Panc1 (cell line): Measurements from ENCODE around the gene SH3PXD2B. TPM values are rescaled to one million over a fixed set of nuclear protein-coding genes. Genes with fewer than 3 reads are reported as not detected.
A peak's percentile ranks its signal among the peaks of the same experiment; 100 is the strongest.

Experiments used
- ATAC-seq: fragments of 200-7000 bp; cut with Tn5 transposase; 2 replicates; pipeline ENCODE4 v1.9.1; 2020; ENCODE audit warnings: mild to moderate bottlenecking, moderate library complexity
- BruUV-seq: library from RNA; stranded (reverse); fragments of 400-500 nt; replicated peaks from 2 replicates; lab custom pipeline; 2021; lab: Mats Ljungman, UMichigan
- CTCF ChIA-PET: fragments of 300-600 bp; sonication (Branson Sonifier 250); formaldehyde crosslinking; loops from one replicate; lab custom pipeline; 2022; ENCODE audit warnings: antibody characterized with exemption; lab: Charles Lee
- POLR2A ChIA-PET: fragments of 300-600 bp; sonication (Branson Sonifier 250); formaldehyde crosslinking; loops from one replicate; lab custom pipeline; 2022; ENCODE audit warnings: antibody characterized with exemption; lab: Charles Lee
- DNase-seq: peaks from one replicate; pipeline ENCODE4 v3.0.0-alpha.2; 2010; ENCODE audit warnings: low read depth, low spot score
- H3K27ac ChIP-seq: 2 replicates; pipeline ENCODE4 v1.5.1; 2011; ENCODE audit warnings: mild to moderate bottlenecking, low read length, inconsistent platforms
- H3K27me3 ChIP-seq: fragments of 200-500 bp; sonication (Bioruptor generic); 2 replicates; pipeline ENCODE4 v1.6.0; 2014; ENCODE audit warnings: low read length, inconsistent platforms; ENCODE audit not compliant: control insufficient read depth, insufficient read depth
- H3K36me3 ChIP-seq: fragments of 200-500 bp; sonication (Bioruptor generic); 2 replicates; pipeline ENCODE4 v1.5.1; 2014; ENCODE audit warnings: inconsistent platforms, mild to moderate bottlenecking, low read length, moderate library complexity; ENCODE audit not compliant: control insufficient read depth, insufficient read depth
- H3K4me1 ChIP-seq: 2 replicates; pipeline ENCODE4 v1.5.1; 2011; ENCODE audit warnings: inconsistent platforms, mild to moderate bottlenecking, low read length, moderate library complexity; ENCODE audit not compliant: control insufficient read depth, insufficient read depth
- H3K4me3 ChIP-seq, 2 experiments: 2 replicates each; pipeline ENCODE4 v1.5.1; 2011 to 2012; ENCODE audit warnings: low read depth in 2 of 2, low read length in 2 of 2, mild to moderate bottlenecking in 2 of 2, inconsistent platforms in 1 of 2, moderate library complexity in 1 of 2
- H3K9me3 ChIP-seq: fragments of 200-500 bp; sonication (Bioruptor generic); 2 replicates; pipeline ENCODE4 v1.5.1; 2014; ENCODE audit warnings: low read depth, mild to moderate bottlenecking, inconsistent platforms, low read length, moderate library complexity; ENCODE audit not compliant: control insufficient read depth, insufficient read depth
- POLR2AphosphoS5 ChIP-seq: IDR thresholded peaks from 2 replicates; pipeline ENCODE4 v1.6.1; 2012; ENCODE audit warnings: mild to moderate bottlenecking, low read depth, low read length, moderate library complexity
- SIN3A ChIP-seq: IDR thresholded peaks from 2 replicates; pipeline ENCODE4 v1.6.1; 2012; ENCODE audit warnings: low read depth, mild to moderate bottlenecking, low read length, moderate library complexity, borderline replicate concordance; ENCODE audit not compliant: insufficient read depth
- TCF7L2 ChIP-seq: IDR thresholded peaks from 2 replicates; pipeline ENCODE4 v1.6.1; 2011; ENCODE audit warnings: mild to moderate bottlenecking, low read depth, low read length, inconsistent platforms
- in situ Hi-C: cut with HindIII; loops from 2 replicates; pipeline ENCODE4 v1.10.0; 2016; ENCODE audit warnings: low sequenced_read_pairs, low pct_unique_long_range_greater_than_20kb
- intact Hi-C: fragments of 100-400 bp; cut with micrococcal nuclease; formaldehyde crosslinking; loops from one replicate; pipeline ENCODE4 v1.10.0; 2022; ENCODE audit not compliant: unreplicated experiment
- total RNA-seq: library from RNA; stranded (reverse); gene quantifications from one replicate; pipeline ENCODE4 v1.2.1, GENCODE V29; 2021; ENCODE audit not compliant: unreplicated experiment
- TF ChIP-seq, protein P1 (sequence below), 2 experiments: IDR thresholded peaks; 2 replicates each; pipeline ENCODE4 v1.6.1; 2011 to 2012; ENCODE audit warnings: low read depth in 2 of 2, control low read depth in 1 of 2, low read length in 1 of 2, mild to moderate bottlenecking in 1 of 2, moderate library complexity in 1 of 2; ENCODE audit not compliant: insufficient read depth in 1 of 2
- TF ChIP-seq, protein P2 (sequence below): fragments of 450-650 bp; IDR thresholded peaks from 2 replicates; pipeline ENCODE4 v1.5.1; 2017; ENCODE audit warnings: mild to moderate bottlenecking

SH3PXD2B gene
- total RNA-seq, 1 experiment from 2014 or later = 39.7 TPM

GRCh38 chr5:172285226-172286143 is 168.8 kb downstream of the SH3PXD2B start:
- Histone ChIP-seq H3K4me3 (no peak overlapping the region), H3K4me1 (peaks cover 27% of the 10 kb centered on the region), H3K36me3 (no peaks in the 10 kb centered on the region; the same call in 1 of the 2 replicates), H3K9me3 (no peaks in the 10 kb centered on the region), H3K27me3 (no peaks in the 10 kb centered on the region), H3K27ac (peak overlapping the region; percentile 92)
- in situ Hi-C loops (no loop called here), intact Hi-C loops (loop anchor here (10.0 kb wide), 1 partner anchor 91 kb away; the partner anchor contains the start of gene EFCAB9)
- TF ChIP-seq SIN3A = no peak
- TF ChIP-seq, protein P1, sequence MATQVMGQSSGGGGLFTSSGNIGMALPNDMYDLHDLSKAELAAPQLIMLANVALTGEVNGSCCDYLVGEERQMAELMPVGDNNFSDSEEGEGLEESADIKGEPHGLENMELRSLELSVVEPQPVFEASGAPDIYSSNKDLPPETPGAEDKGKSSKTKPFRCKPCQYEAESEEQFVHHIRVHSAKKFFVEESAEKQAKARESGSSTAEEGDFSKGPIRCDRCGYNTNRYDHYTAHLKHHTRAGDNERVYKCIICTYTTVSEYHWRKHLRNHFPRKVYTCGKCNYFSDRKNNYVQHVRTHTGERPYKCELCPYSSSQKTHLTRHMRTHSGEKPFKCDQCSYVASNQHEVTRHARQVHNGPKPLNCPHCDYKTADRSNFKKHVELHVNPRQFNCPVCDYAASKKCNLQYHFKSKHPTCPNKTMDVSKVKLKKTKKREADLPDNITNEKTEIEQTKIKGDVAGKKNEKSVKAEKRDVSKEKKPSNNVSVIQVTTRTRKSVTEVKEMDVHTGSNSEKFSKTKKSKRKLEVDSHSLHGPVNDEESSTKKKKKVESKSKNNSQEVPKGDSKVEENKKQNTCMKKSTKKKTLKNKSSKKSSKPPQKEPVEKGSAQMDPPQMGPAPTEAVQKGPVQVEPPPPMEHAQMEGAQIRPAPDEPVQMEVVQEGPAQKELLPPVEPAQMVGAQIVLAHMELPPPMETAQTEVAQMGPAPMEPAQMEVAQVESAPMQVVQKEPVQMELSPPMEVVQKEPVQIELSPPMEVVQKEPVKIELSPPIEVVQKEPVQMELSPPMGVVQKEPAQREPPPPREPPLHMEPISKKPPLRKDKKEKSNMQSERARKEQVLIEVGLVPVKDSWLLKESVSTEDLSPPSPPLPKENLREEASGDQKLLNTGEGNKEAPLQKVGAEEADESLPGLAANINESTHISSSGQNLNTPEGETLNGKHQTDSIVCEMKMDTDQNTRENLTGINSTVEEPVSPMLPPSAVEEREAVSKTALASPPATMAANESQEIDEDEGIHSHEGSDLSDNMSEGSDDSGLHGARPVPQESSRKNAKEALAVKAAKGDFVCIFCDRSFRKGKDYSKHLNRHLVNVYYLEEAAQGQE (IDR thresholded peaks at IDR 0.05; ENCODE audit: insufficient read depth in 1 of 2, low read depth in 2 of 2, low read length in 1 of 2) = no peak
- no peak for TF ChIP-seq POLR2AphosphoS5
- TF ChIP-seq, protein P2, sequence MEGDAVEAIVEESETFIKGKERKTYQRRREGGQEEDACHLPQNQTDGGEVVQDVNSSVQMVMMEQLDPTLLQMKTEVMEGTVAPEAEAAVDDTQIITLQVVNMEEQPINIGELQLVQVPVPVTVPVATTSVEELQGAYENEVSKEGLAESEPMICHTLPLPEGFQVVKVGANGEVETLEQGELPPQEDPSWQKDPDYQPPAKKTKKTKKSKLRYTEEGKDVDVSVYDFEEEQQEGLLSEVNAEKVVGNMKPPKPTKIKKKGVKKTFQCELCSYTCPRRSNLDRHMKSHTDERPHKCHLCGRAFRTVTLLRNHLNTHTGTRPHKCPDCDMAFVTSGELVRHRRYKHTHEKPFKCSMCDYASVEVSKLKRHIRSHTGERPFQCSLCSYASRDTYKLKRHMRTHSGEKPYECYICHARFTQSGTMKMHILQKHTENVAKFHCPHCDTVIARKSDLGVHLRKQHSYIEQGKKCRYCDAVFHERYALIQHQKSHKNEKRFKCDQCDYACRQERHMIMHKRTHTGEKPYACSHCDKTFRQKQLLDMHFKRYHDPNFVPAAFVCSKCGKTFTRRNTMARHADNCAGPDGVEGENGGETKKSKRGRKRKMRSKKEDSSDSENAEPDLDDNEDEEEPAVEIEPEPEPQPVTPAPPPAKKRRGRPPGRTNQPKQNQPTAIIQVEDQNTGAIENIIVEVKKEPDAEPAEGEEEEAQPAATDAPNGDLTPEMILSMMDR = no peak
- TF ChIP-seq TCF7L2 = no peak
- ChIA-PET POLR2A (interaction anchor here (0.6 kb wide), 1 partner anchor 42 kb away, joined by 9 read pairs; no protein-coding TSS in a partner anchor), CTCF (no interaction called here)
- no peak for DNase-seq
- no peak for ATAC-seq
- BruUV-seq = no TSS peak

DNA sequence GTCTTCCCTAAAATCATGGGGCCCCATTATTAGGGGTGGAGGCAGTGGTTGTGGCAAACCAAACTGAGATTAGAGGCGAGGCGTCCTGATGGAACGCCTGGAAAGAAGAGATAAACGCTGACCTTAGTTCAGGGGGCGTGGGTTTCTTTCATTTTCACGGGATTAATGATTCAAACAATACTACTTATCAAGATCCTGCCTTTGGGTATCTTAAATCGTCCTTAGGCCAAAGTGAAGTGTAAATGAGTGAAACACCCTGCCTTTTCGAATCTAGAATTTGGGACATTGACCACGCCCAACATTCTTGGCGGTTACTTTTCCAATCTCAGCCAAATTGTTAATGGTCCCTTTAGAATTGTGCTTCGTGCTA is 169.7 kb downstream of the SH3PXD2B start:
- ChIA-PET POLR2A (interaction anchor here (0.6 kb wide), 1 partner anchor 41 kb away, joined by 9 read pairs; no protein-coding TSS in a partner anchor), CTCF (interaction anchor here (0.7 kb wide), 1 partner anchor 272 kb away, joined by 3 read pairs; no protein-coding TSS in a partner anchor)
- intact Hi-C loops = loop anchor here (10.0 kb wide), 1 partner anchor 90 kb away; the partner anchor contains the start of gene EFCAB9
- Histone ChIP-seq H3K4me3 (peak overlapping the region; percentile 67 to 85), H3K9me3 (no peaks in the 10 kb centered on the region), H3K27me3 (no peaks in the 10 kb centered on the region), H3K27ac (peak overlapping the region; percentile 92), H3K36me3 (no peaks in the 10 kb centered on the region; the same call in 1 of the 2 replicates), H3K4me1 (peaks cover 29% of the 10 kb centered on the region)
- in situ Hi-C loops = no loop called here
- TF ChIP-seq, protein P2 = no peak
- TF ChIP-seq SIN3A (no peak), TCF7L2 (no peak), POLR2AphosphoS5 (no peak)
- TF ChIP-seq, protein P1 (IDR thresholded peaks at IDR 0.05; ENCODE audit: insufficient read depth in 1 of 2, low read depth in 2 of 2, low read length in 1 of 2) = no peak
- no peak for DNase-seq
- no peak for ATAC-seq
- TSS peak; percentile 98 for BruUV-seq
